Thyroid gland (tissue), 4 donors: ENCODE measurements around the gene SMIM8.

ENCODE experiments used
- CTCF ChIP-seq, 6 experiments: fragments of 200-600 bp in 3 of 6; fragments of 450-650 bp in 3 of 6; sonication (generic) in 3 of 6; IDR thresholded peaks; one replicate each; pipeline ENCODE4 v1.5.1; 2016 to 2019; ENCODE audit warnings: antibody characterized with exemption in 6 of 6, mild to moderate bottlenecking in 2 of 6, inconsistent platforms in 1 of 6, moderate library complexity in 1 of 6
- POLR2A ChIP-seq, 2 donors: fragments of 450-650 bp; IDR thresholded peaks; one replicate each; pipeline ENCODE4 v1.6.1; 2017; ENCODE audit warnings: antibody characterized with exemption in 2 of 2, mild to moderate bottlenecking in 2 of 2, moderate library complexity in 1 of 2

- TF ChIP-seq CTCF (IDR thresholded peaks at IDR 0.05) (no peak), POLR2A (IDR thresholded peaks at IDR 0.05) (no peak)
Measured at GRCh38 chr6:87330961-87331360, 8.6 kb downstream of the SMIM8 start.
